Renal pelvis (tissue), 4 donors: ENCODE data around the gene FOXP1. TPM values are rescaled to one million over a fixed set of nuclear protein-coding genes. Genes with fewer than 3 reads are reported as not detected.

Experiments
- DNase-seq: peaks from one replicate; pipeline ENCODE4 v3.0.0-alpha.2; 2013
- polyA plus RNA-seq, 3 donors: library from polyadenylated mRNA; unstranded; fragments of 120-200 nt; gene quantifications; one replicate each; pipeline ENCODE4 v1.2.1, GENCODE V29; 2013; ENCODE audit not compliant: insufficient read length in 3 of 3

FOXP1 gene
- polyA plus RNA-seq, 3 donors: 33.6 to 43.2 (median 40.6) TPM

- DNase-seq: no peak
Observed at GRCh38 chr3:71244153-71244825, 339.2 kb downstream of the FOXP1 start.

GRCh38 chr3:71243229-71243628 is 340.3 kb downstream of the FOXP1 start:
- DNase-seq: no peak

GRCh38 chr3:71241981-71242560 is 341.5 kb downstream of the FOXP1 start:
- DNase-seq: no peak

- DNase-seq: no peak
Observed at GRCh38 chr3:71241246-71241901, 342.2 kb downstream of the FOXP1 start.

- DNase-seq: no peak
Observed at GRCh38 chr3:71240034-71240433, 343.5 kb downstream of the FOXP1 start.

- DNase-seq: no peak
Observed at GRCh38 chr3:71238355-71238757, 345.2 kb downstream of the FOXP1 start.

GRCh38 chr3:71237672-71238071 is 345.9 kb downstream of the FOXP1 start:
- no peak for DNase-seq

GRCh38 chr3:71235846-71236245 is 347.7 kb downstream of the FOXP1 start:
- DNase-seq: no peak

- no peak for DNase-seq
Observed at GRCh38 chr3:71232895-71233294, 350.6 kb downstream of the FOXP1 start.

- DNase-seq: no peak
Observed at GRCh38 chr3:71232175-71232679, 351.3 kb downstream of the FOXP1 start.

- DNase-seq: no peak
Observed at GRCh38 chr3:71231680-71232079, 351.8 kb downstream of the FOXP1 start.

- DNase-seq: no peak
Observed at GRCh38 chr3:71229905-71230657, 353.4 kb downstream of the FOXP1 start.

GRCh38 chr3:71228156-71228866 is 355.2 kb downstream of the FOXP1 start:
- no peak for DNase-seq

GRCh38 chr3:71227270-71227661 is 356.3 kb downstream of the FOXP1 start:
- DNase-seq: no peak

- no peak for DNase-seq
Observed at GRCh38 chr3:71226565-71227269, 356.8 kb downstream of the FOXP1 start.

- DNase-seq: no peak
Observed at GRCh38 chr3:71225951-71226564, 357.5 kb downstream of the FOXP1 start.

GRCh38 chr3:71225002-71225684 is 358.4 kb downstream of the FOXP1 start:
- no peak for DNase-seq

GRCh38 chr3:71219744-71220638 is 363.5 kb downstream of the FOXP1 start:
- no peak for DNase-seq

- DNase-seq: no peak
Observed at GRCh38 chr3:71218508-71218907, 365.0 kb downstream of the FOXP1 start.
